NCI-H1694 (cell line): ENCODE data around the gene SPECC1L.

Experiments used
- DNase-seq: peaks from one replicate; lab custom pipeline; 2025; lab: John Stamatoyannopoulos, UW

The SPECC1L gene

GRCh38 chr22:24428751-24429410 is 158.2 kb downstream of the SPECC1L start:
- DNase-seq, result no peak

DNA sequence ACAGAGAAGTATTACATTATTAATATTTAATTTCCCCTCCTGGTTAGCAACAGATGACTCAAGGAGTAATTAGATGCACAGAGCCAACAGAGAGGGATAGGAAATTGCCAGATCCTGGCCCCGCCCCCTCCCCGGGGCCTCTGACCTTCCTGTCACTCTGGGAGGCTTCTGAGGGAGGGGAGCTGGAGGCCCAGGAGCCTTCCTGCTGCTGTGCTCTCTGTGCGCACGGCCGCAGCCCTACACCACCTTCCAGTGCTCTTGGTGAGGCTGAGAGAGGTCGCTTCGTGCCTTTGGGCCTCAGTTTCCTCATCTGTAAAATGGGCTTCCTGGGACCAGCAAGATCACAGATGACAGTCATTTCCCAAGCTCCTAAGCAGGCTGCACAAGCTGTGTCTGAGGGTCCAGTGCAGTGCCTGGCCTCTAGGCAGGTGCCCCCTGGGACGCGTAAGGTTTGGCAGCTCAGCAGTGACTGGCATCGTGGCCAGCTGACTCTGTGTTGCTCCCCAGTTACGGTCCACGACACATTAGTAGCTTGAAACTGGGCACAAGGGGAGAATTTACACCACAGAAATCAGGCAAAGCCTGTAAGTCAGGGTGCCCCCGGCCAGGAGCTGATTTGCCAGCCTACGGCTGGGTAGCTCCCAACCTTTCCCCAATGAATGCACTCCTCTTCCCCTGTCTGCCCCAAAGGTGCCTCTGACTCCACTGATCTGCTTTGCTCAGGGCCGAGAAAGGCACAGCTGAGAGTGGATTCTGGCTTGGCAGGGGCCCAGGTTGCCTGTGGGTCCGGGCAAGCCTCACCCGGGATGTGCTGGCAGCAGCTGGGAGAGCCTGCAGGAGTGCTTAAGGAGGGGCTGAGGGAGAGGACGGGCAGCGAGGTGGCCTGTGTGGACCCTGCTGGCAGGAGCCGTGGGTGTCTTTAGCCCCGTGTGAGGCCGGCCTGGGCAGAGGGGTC is 159.1 kb downstream of the SPECC1L start:
- no peak for DNase-seq

- DNase-seq, result no peak
Measured at GRCh38 chr22:24430431-24431308, 160.0 kb downstream of the SPECC1L start.

GRCh38 chr22:24431309-24432034 is 160.8 kb downstream of the SPECC1L start:
- no peak for DNase-seq

GRCh38 chr22:24432059-24432853 is 161.6 kb downstream of the SPECC1L start:
- no peak for DNase-seq

DNA sequence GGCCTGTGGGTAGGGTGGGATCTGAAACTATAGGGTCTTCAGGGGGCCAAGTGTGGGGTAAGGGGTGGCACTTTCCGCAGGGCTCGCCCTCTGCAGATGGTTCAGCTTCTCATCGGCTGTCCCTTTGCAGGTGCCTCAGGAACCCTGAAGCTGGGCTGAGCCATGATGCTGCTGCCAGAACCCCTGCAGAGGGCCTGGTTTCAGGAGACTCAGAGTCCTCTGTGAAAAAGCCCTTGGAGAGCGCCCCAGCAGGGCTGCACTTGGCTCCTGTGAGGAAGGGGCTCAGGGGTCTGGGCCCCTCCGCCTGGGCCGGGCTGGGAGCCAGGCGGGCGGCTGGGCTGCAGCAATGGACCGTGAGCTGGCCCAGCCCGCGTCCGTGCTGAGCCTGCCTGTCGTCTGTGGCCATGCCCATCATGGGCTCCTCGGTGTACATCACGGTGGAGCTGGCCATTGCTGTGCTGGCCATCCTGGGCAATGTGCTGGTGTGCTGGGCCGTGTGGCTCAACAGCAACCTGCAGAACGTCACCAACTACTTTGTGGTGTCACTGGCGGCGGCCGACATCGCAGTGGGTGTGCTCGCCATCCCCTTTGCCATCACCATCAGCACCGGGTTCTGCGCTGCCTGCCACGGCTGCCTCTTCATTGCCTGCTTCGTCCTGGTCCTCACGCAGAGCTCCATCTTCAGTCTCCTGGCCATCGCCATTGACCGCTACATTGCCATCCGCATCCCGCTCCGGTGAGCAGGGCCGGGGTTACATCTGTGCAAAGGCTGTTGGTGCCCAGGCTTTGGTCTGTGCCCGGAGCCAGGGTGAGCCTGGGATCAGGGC is 162.6 kb downstream of the SPECC1L start:
- DNase-seq, result no peak

- no peak for DNase-seq
Measured at GRCh38 chr22:24433828-24434470, 163.3 kb downstream of the SPECC1L start.

GRCh38 chr22:24434471-24435322 is 164.1 kb downstream of the SPECC1L start:
- DNase-seq, result no peak

GRCh38 chr22:24435323-24435645 is 164.7 kb downstream of the SPECC1L start:
- DNase-seq, result no peak

DNA sequence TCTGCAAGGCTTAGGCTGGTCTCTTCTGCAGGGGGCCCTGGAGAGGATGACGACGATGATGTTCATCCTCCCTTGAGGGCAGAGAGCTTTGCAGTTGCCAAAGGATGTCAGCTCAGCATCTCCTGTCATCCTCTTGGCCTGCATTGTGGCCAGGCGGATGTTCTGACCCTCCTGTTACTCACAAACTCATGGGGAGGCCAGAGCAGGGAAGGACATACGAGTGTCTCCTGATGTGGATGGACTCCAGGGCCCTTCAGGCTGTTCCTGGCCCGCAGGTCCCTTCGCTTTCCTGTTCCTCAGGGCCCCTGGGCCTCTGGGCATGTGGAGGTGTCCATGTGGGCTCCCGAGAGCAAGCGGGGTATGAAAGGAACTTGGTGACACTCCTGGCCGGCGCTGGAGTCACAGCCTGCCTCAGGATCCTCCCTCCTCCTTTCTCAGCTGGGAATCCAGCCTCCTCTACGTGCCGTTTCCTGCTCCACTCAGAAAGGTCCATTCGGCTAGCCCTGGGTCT is 165.3 kb downstream of the SPECC1L start:
- DNase-seq, result no peak

DNA sequence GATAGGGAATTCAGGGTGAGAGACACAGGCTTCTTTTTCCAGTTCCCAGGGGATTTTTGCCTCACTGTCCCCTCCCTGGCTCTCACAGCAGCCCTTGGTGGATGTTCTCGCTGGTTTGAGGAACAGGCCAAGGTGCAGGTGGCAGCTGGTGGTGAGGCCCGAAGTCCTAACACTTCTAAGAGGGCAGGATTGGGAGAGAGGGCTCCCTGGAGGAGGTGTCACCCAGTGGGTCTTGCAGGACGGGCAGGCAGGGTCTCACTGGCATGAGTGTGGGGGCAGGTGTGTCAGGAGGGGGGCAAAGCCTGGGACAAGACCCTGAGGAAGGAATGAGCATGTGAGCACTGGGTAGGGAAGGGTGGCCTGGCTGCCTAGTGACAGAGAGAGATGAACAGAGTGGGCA is 165.9 kb downstream of the SPECC1L start:
- DNase-seq, result no peak

GRCh38 chr22:24437091-24437490 is 166.5 kb downstream of the SPECC1L start:
- no peak for DNase-seq

DNA sequence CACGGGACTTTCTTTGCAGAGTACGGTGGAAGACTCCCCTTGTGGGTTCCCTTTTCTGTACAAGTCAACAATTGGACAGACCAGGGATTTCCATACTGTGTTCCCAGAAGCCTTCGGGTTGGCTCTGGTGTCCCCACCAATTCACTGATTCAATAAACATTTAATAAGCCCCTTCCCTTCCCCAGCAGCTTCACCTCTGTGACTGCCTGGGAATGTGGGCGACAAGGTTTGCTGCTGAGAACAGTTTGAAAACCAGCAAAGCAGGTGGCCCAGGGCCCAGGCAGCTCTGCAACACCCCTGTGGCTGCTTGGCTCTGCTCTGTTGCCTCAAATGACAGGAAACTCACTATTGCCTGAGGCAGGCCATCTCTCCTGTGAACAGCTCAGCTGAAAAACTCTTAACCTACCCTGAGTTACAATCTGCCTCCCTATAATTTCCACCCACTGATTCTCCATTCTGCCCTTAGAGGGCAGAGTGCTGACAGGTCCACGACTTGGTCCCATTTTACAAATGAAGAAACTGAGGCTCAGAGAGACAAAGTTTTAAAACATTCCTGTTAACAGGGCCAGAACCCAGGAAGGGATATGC is 167.2 kb downstream of the SPECC1L start:
- DNase-seq, result no peak

DNA sequence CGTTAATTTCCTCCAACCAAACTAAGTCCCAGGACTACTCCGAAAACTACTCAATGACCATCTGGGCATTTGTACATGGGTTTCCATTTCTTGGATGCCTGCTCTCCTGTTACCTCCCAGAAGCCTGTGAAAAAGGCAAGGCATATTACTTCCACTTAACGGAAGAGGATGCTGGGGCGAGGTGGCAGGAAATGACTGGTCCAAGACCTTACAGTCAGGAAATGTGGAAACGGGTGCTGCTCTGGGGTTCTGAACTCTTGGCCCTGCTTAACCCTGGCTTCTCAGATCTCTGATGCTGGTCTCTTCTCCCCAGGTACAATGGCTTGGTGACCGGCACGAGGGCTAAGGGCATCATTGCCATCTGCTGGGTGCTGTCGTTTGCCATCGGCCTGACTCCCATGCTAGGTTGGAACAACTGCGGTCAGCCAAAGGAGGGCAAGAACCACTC is 169.7 kb downstream of the SPECC1L start:
- no peak for DNase-seq

GRCh38 chr22:24440718-24441405 is 170.2 kb downstream of the SPECC1L start:
- DNase-seq, result no peak

DNA sequence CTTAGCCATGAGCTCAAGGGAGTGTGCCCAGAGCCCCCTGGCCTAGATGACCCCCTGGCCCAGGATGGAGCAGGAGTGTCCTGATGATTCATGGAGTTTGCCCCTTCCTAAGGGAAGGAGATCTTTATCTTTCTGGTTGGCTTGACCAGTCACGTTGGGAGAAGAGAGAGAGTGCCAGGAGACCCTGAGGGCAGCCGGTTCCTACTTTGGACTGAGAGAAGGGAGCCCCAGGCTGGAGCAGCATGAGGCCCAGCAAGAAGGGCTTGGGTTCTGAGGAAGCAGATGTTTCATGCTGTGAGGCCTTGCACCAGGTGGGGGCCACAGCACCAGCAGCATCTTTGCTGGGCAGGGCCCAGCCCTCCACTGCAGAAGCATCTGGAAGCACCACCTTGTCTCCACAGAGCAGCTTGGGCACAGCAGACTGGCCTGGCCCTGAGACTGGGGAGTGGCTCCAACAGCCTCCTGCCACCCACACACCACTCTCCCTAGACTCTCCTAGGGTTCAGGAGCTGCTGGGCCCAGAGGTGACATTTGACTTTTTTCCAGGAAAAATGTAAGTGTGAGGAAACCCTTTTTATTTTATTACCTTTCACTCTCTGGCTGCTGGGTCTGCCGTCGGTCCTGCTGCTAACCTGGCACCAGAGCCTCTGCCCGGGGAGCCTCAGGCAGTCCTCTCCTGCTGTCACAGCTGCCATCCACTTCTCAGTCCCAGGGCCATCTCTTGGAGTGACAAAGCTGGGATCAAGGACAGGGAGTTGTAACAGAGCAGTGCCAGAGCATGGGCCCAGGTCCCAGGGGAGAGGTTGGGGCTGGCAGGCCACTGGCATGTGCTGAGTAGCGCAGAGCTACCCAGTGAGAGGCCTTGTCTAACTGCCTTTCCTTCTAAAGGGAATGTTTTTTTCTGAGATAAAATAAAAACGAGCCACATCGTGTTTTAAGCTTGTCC is 171.0 kb downstream of the SPECC1L start:
- DNase-seq, result no peak
